GM21528 (cell line): Measurements from ENCODE around the gene DGCR8.

Experiments
- ATAC-seq: cut with Tn5 transposase; IDR thresholded peaks from one replicate; pipeline ENCODE4 v1.9.1; 2021; ENCODE audit warnings: mild to moderate bottlenecking, moderate library complexity; ENCODE audit not compliant: unreplicated experiment, low FRiP score

DGCR8 gene

GRCh38 chr22:20118300-20119020 lies 38.4 kb downstream of the DGCR8 start:
- ATAC-seq: no peak

DNA sequence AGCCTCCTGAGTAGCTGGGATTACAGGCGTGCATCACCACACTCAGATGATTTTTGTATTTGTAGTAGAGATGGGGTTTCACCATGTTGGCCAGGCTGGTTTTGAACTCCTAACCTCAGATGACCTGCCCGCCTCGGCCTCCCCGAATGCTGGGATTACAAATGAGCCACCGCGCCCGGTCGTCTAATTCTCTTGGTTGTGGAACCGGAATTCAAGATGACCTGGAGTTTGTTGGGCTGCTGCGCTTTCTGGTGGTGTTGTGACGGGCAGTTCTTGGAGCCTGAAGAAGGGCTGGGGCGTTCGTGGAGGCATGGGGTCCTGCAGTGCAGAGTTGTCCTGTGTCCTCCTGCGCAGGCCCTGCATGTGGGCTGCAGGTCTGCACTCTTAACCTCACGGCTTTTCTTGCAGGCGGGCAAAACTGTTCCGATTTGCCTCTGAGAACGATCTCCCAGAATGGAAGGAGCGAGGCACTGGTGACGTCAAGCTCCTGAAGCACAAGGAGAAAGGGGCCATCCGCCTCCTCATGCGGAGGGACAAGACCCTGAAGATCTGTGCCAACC lies 41.9 kb downstream of the DGCR8 start:
- no peak for ATAC-seq

GRCh38 chr22:20123366-20124082 lies 43.5 kb downstream of the DGCR8 start:
- ATAC-seq: no peak

DNA sequence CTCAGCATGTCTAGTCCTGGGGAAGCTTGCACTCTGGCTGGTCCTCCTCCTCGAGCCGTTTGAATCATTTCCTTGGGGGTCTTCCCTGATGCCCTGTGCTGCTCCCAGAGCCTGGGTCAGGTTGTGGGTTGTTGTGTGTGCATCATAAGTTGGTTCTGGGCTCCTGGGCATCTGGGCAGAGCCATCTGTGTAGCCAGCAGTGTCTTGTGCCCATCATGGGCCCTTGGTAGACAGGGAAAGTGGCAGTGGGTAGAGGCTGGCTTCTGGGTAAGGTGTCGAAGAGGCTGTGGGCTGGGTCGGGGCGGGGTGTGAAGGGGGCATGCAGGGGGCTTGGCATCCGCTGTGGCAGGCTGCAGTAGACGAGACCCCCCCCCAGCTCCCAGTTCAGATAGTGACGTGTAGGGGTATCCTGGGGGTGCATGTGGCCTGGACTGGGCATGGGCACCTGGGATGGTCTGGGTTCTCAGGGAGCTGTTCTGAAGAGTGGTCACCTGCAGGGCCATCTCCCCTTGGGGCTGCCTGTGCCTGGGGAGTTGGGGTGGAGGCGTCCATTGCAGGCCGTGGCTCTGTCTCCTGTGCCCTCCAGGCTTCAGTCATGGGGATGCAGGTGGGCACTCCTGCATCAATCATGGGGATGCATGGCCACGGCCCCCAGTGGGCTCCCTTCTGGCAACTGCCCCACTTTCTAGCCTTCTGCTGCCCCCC lies 44.2 kb downstream of the DGCR8 start:
- ATAC-seq: no peak

GRCh38 chr22:20125201-20126174 lies 45.4 kb downstream of the DGCR8 start:
- ATAC-seq: no peak

DNA sequence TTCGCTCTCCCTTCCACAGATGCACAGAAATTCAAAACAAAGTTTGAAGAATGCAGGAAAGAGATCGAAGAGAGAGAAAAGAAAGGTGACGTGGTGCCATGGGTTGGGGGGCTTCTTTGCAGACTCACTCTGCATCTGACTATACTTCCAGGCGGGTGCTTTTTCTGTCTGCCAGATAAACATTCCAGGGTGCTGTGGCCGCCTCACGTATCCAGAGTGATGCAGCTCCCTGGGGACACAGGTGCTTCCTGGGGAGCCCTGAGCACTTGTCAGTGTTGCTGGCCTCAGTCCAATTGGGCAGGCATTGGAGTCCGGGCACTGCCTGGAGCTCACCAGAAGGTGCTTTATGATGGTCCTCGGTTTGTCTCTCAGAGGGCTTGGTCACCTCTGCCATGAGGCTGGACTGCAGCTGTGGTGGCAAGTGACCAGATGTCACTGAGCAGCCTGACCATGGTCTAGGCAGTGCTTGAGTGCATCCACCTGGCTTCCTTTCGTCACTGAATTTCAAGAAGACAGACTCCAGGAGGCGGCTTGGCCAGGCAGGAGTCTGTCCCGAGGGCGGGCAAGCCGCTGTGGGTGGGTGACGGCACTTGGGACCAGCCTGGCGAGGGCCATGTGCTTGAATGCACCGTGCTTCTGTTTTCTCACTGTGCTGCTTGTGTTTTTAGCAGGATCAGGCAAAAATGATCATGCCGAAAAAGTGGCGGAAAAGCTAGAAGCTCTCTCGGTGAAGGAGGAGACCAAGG lies 46.4 kb downstream of the DGCR8 start:
- ATAC-seq: no peak

GRCh38 chr22:20127318-20127868 lies 47.4 kb downstream of the DGCR8 start:
- no peak for ATAC-seq

DNA sequence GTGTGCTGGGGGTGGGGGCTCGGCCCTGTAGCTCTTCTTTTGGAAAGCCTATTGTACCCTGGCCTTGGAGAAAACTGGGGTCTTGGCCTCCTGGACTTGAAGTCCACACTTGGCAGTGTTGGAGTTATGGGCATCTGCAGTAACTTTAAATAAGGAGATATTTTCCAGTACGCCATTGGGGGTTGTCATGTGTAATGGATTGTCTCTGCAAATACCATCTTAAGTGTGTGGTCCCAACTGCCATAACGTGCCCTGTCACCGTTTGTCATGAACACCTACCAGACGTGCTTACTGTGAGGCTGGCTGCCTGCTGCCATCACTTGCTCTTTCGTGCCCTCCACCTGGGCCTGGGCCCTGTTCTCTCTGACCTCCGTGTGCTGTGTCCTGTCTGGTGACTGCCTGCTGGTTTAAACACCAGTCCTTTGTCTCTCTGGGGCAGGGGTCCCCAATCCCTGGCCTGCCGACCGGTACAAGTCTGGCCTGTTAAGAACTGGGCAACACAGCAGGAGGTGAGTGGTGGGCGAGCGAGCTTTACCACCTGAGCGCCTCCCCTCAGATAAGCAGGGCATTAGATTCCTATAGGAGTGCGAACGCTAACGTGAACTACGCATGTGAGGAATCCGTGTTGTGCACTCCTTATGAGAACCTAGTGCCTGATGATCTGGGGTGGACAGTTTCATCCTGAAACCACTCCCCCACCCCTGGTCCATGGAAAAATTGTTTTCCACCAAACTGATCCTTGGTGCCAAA lies 48.0 kb downstream of the DGCR8 start:
- ATAC-seq: no peak

GRCh38 chr22:20128619-20128901 lies 48.5 kb downstream of the DGCR8 start:
- ATAC-seq: no peak

DNA sequence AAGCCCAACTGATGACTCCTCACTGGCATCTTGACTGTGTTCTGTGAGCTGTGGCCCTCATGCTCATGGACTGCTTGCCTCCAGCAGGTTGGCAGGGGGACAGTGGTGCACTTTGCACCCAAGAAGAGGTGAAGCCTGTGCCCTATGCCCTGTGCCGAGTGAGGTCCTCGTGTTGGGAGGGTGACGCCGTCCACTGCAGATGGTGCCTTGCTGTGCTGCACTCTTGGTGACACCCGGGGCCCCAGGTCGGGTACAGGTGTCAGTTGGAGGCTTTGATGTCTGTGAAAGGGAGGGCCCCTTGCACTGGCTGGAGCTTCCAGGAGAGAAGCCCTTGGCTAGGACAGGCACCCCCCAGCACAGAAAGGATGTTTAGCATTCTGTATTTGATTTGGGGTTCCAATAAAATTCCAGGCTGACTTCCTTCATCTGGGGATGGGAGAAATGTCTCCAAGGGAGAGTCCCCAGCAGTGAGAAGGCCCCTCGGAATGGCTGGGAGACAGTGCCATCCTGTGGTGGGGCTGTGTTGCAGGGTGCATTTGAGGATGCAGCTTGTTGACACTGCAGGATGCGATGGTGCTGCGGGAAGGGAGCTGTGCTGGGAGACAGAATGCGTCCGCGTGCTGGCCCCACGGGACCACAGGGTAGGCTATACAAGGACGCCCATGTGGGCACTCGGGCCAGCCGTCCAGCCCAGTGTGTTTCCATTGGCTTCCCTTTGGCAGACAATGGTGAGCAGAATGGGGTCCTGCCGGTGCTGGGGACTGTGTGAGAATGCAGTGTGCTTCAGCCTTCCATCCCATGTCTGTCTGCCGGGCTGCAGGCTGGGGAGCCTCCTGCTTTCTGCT lies 49.1 kb downstream of the DGCR8 start:
- ATAC-seq: no peak

DNA sequence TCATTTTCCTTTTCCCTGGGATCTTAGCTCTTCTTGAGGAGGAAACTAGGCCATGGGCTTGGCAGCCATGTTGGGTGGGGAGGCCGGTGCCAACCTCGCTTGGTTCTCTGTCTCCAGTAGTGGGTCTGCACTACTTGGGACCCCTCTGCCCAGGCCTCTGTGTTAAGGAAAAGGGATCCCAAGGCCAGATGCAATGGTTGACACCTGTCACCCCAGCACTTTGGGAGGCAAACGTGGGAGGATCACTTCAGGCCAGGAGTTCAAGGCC lies 49.6 kb downstream of the DGCR8 start:
- ATAC-seq: no peak

- no peak for ATAC-seq
Observed at GRCh38 chr22:20130319-20130718, 50.3 kb downstream of the DGCR8 start.

DNA sequence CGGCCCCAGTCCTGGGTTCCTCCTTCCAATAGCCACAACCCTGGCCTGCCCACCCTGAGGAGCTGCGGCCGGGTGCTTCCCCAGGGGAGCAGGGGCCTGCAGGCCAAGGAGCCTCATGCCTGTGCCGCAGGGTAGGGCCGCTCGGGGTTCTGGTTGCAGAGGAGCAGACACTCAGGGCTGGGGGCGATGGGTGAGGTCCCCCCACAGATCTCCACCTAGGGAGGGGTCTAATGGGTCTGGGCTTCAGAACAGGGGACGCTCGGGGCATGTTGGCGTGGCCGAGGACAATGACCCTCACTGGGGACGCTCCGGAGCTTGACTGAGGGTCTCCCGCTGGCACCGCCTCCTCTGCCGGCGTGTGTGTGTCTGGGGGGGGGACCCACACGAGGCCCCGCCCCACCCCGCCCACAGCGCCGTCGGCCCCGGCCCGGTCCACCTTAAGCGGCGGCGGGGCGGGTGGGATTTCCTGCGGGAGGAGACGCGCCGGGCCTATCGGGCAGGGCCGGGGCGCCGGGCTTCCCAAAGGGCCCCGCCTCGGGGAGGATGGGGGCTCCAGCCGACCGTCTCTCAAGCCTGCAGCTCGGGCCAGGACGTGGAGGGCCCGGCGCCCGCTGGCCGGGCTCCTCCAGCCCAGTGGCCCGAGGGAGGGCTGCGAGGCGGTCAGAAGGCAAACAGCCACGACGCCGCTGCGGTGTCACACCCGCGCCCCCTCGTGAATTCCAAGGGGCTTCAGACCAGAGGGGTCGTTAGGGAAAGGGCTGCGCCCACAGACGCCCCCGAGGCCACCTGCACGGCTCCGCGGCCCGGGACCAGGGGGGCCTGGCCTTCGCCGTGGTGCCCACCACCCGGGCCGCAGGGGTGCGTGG lies 50.9 kb downstream of the DGCR8 start:
- peak; percentile 40 for ATAC-seq

DNA sequence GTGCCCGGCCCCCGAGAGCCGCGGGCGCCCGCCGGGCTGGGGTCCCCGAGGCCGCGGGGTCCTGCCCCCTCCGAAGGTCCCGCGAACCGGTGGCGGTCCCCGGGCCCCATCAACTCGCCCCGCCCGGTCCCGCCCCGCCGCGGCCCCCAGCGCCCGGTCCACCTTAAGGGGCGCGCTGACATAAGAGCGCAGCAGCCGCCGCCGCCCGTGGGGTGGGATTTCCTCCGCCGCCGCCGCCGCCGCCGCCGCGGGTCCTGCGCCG lies 51.5 kb downstream of the DGCR8 start, which contains the start of gene ZDHHC8:
Gene ZDHHC8 (plus strand): TSS at position 208 of the 262 bp plus-strand sequence. CDS start 144 bp downstream, outside the sequence.
- peak; percentile 40 for ATAC-seq

- peak; percentile 5 for ATAC-seq
Observed at GRCh38 chr22:20131859-20132685, 52.0 kb downstream of the DGCR8 start.

GRCh38 chr22:20132686-20133246 lies 52.7 kb downstream of the DGCR8 start:
- no peak for ATAC-seq
